Fibroblast of skin of scalp (primary cell): ENCODE data around the gene ACTL8.

Source experiments
- DNase-seq: peaks from one replicate; pipeline ENCODE4 v3.0.0-alpha.2; 2013

Gene ACTL8

GRCh38 chr1:17772615-17773212, 17.6 kb downstream of the ACTL8 start:
- DNase-seq, result no peak

GRCh38 chr1:17773591-17774326, 18.6 kb downstream of the ACTL8 start:
- no peak for DNase-seq

- DNase-seq, result no peak
These were observed 19.3 kb downstream of the ACTL8 start for GRCh38 chr1:17774452-17774851.

GRCh38 chr1:17775796-17776195, 20.7 kb downstream of the ACTL8 start:
- DNase-seq, result no peak

GRCh38 chr1:17776426-17776825, 21.3 kb downstream of the ACTL8 start:
- DNase-seq, result no peak

- no peak for DNase-seq
These were observed 22.2 kb downstream of the ACTL8 start for GRCh38 chr1:17777330-17777729.

GRCh38 chr1:17777818-17778217, 22.7 kb downstream of the ACTL8 start:
- no peak for DNase-seq

- no peak for DNase-seq
These were observed 25.8 kb downstream of the ACTL8 start for GRCh38 chr1:17780916-17781315.

GRCh38 chr1:17789926-17790325, 34.8 kb downstream of the ACTL8 start:
- DNase-seq, result no peak

- DNase-seq, result no peak
These were observed 35.4 kb downstream of the ACTL8 start for GRCh38 chr1:17790383-17791054.

GRCh38 chr1:17791055-17791390, 35.9 kb downstream of the ACTL8 start:
- DNase-seq, result no peak

GRCh38 chr1:17791480-17791879, 36.3 kb downstream of the ACTL8 start:
- no peak for DNase-seq

- DNase-seq, result no peak
These were observed 37.3 kb downstream of the ACTL8 start for GRCh38 chr1:17792421-17792820.

GRCh38 chr1:17795081-17795809, 40.1 kb downstream of the ACTL8 start:
- no peak for DNase-seq

- no peak for DNase-seq
These were observed 40.9 kb downstream of the ACTL8 start for GRCh38 chr1:17795836-17796645.

GRCh38 chr1:17797478-17797877, 42.3 kb downstream of the ACTL8 start:
- no peak for DNase-seq

- no peak for DNase-seq
These were observed 42.9 kb downstream of the ACTL8 start for GRCh38 chr1:17798011-17798410.

- DNase-seq, result no peak
These were observed 43.8 kb downstream of the ACTL8 start for GRCh38 chr1:17798799-17799382.

- DNase-seq, result no peak
These were observed 44.5 kb downstream of the ACTL8 start for GRCh38 chr1:17799642-17800041.

- peak; percentile 67 for DNase-seq
These were observed 47.0 kb downstream of the ACTL8 start for GRCh38 chr1:17802164-17802563.

GRCh38 chr1:17802945-17803344, 47.8 kb downstream of the ACTL8 start:
- no peak for DNase-seq
